GM23248 (cell line): Measurements from ENCODE around the gene TAS1R2. TPM values are rescaled to one million over a fixed set of nuclear protein-coding genes. Genes with fewer than 3 reads are reported as not detected.
A peak's percentile ranks its signal among the peaks of the same experiment; 100 is the strongest.
"Not testable (repeated sequence)": the region's sequence is repeated elsewhere in the genome, so short reads cannot be mapped to it uniquely, and the experiment has no call there.

Experiments
- DNase-seq: peaks from one replicate; pipeline ENCODE4 v3.0.0-alpha.2; 2015
- H2AFZ ChIP-seq: fragments of 200-600 bp; sonication (generic); 2 replicates; pipeline ENCODE4 v1.6.1; 2016; ENCODE audit warnings: antibody characterized with exemption
- H3F3A ChIP-seq: fragments of 200-600 bp; sonication (generic); 2 replicates; pipeline ENCODE4 v1.6.1; 2016; ENCODE audit warnings: mild to moderate bottlenecking, antibody characterized with exemption, mixed run types; ENCODE audit not compliant: insufficient read depth
- H3K27ac ChIP-seq: fragments of 200-600 bp; sonication (generic); 2 replicates; pipeline ENCODE4 v1.5.1; 2016; ENCODE audit warnings: mild to moderate bottlenecking
- H3K27me3 ChIP-seq: fragments of 200-600 bp; sonication (generic); replicated peaks from 2 replicates; pipeline ENCODE4 v1.6.1; 2016; ENCODE audit warnings: mild to moderate bottlenecking; ENCODE audit not compliant: insufficient read depth
- H3K36me3 ChIP-seq: fragments of 200-600 bp; sonication (generic); 2 replicates; pipeline ENCODE4 v1.6.1; 2016; ENCODE audit warnings: low read depth, mild to moderate bottlenecking
- H3K4me1 ChIP-seq: fragments of 200-600 bp; sonication (generic); 2 replicates; pipeline ENCODE4 v1.6.1; 2016; ENCODE audit warnings: mild to moderate bottlenecking; ENCODE audit not compliant: insufficient read depth
- H3K4me2 ChIP-seq: fragments of 200-600 bp; sonication (generic); one replicate; pipeline ENCODE4 v1.6.1; 2016; ENCODE audit warnings: mild to moderate bottlenecking; ENCODE audit not compliant: unreplicated experiment
- H3K4me3 ChIP-seq: fragments of 200-600 bp; sonication (generic); 2 replicates; pipeline ENCODE4 v1.5.1; 2016; ENCODE audit warnings: mild to moderate bottlenecking
- H3K79me2 ChIP-seq: fragments of 200-600 bp; sonication (generic); 2 replicates; pipeline ENCODE4 v1.6.1; 2016; ENCODE audit warnings: mild to moderate bottlenecking; ENCODE audit not compliant: insufficient read depth
- H3K9ac ChIP-seq: fragments of 200-600 bp; sonication (generic); 2 replicates; pipeline ENCODE4 v1.6.1; 2016; ENCODE audit warnings: mild to moderate bottlenecking
- H3K9me2 ChIP-seq: fragments of 200-600 bp; sonication (generic); 2 replicates; pipeline ENCODE4 v1.6.1; 2016; ENCODE audit warnings: mixed run types, mild to moderate bottlenecking, moderate library complexity; ENCODE audit not compliant: insufficient read depth
- H3K9me3 ChIP-seq: fragments of 200-600 bp; sonication (generic); one replicate; pipeline ENCODE4 v1.6.1; 2017; ENCODE audit warnings: low read depth
- H4K20me1 ChIP-seq: fragments of 200-600 bp; sonication (generic); 2 replicates; pipeline ENCODE4 v1.6.0; 2016; ENCODE audit not compliant: insufficient read depth
- EZH2 ChIP-seq: fragments of 200-600 bp; sonication (generic); IDR thresholded peaks from 2 replicates; pipeline ENCODE4 v1.6.1; 2018; ENCODE audit warnings: antibody characterized with exemption, mild to moderate bottlenecking; ENCODE audit not compliant: insufficient read depth, poor library complexity, severe bottlenecking
- EZH2phosphoT487 ChIP-seq: fragments of 200-600 bp; sonication (generic); IDR thresholded peaks from 2 replicates; pipeline ENCODE4 v1.6.1; 2018; ENCODE audit warnings: antibody characterized with exemption, moderate library complexity, mild to moderate bottlenecking, low read depth; ENCODE audit not compliant: insufficient read depth
- WGBS, 2 experiments: methylation state at CpG; one replicate each; pipeline ENCODE4 v1.1.6; 2015 to 2017; ENCODE audit warnings: low lambda C conversion rate in 2 of 2, low coverage in 1 of 2; ENCODE audit errors: missing lambda C conversion rate in 2 of 2; 5-methylcytosine and 5-hydroxymethylcytosine counted together
- in situ Hi-C: fragments of 300-500 bp; cut with MboI; formaldehyde crosslinking; loops from 2 replicates; pipeline ENCODE4 v1.15.0; 2020
- polyA plus RNA-seq: library from polyadenylated mRNA; unstranded; fragments of >200 nt; fragmentation: Nextera tagmentation; extraction: Ambion mirVana; gene quantifications from 2 replicates; pipeline ENCODE4 v1.2.1, GENCODE V29; 2016
- total RNA-seq: library from RNA; depleted of rRNA; stranded (reverse); fragments of >200 nt; shearing (Covaris generic); gene quantifications from 2 replicates; pipeline ENCODE4 v1.2.3, GENCODE V29; 2014

The TAS1R2 gene
- total and polyA plus RNA-seq, 2 experiments from 2014 or later: not detected

- in situ Hi-C loops: loop anchor here (10.0 kb wide), 1 partner anchor 175 kb away; no protein-coding TSS in a partner anchor
- no peaks in the 10 kb centered on the region for H3K36me3 ChIP-seq
- H3K9ac ChIP-seq: no peak overlapping the region
- H3K4me1 ChIP-seq: peaks cover 10% of the 10 kb centered on the region
- H4K20me1 ChIP-seq: no peaks in the 10 kb centered on the region
- peaks cover 15% of the 10 kb centered on the region for H3F3A ChIP-seq
- 77 to 81% methylated on average over 4 of the region's 4 CpGs for WGBS, 2 experiments
- no peaks in the 10 kb centered on the region for H3K27me3 ChIP-seq
- no peak for TF ChIP-seq EZH2
- TF ChIP-seq EZH2phosphoT487: no peak
- H3K9me2 ChIP-seq: no peaks in the 10 kb centered on the region
- H3K9me3 ChIP-seq: no peaks in the 10 kb centered on the region
- H3K79me2 ChIP-seq: no peaks in the 10 kb centered on the region
- H3K27ac ChIP-seq: no peak overlapping the region
- DNase-seq: no peak
- H2AFZ ChIP-seq: no peak overlapping the region
- H3K4me2 ChIP-seq: no peak overlapping the region
- no peak overlapping the region for H3K4me3 ChIP-seq
Observed at GRCh38 chr1:18899363-18900049, 40.0 kb upstream of the TAS1R2 start.

GRCh38 chr1:18898567-18898966 is 39.1 kb upstream of the TAS1R2 start:
- H3K9ac ChIP-seq: no peak overlapping the region
- DNase-seq: no peak
- no peak overlapping the region for H2AFZ ChIP-seq
- peaks cover 7% of the 10 kb centered on the region for H3F3A ChIP-seq
- H3K4me3 ChIP-seq: no peak overlapping the region
- peaks cover 9% of the 10 kb centered on the region for H3K4me1 ChIP-seq
- H3K4me2 ChIP-seq: no peak overlapping the region
- no peaks in the 10 kb centered on the region for H3K9me2 ChIP-seq
- no peaks in the 10 kb centered on the region for H3K27me3 ChIP-seq
- WGBS, 2 experiments: 94 to 98% methylated on average over 8 of the region's 8 CpGs
- H3K36me3 ChIP-seq: no peaks in the 10 kb centered on the region
- H4K20me1 ChIP-seq: no peaks in the 10 kb centered on the region
- in situ Hi-C loops: no loop called here
- H3K79me2 ChIP-seq: no peaks in the 10 kb centered on the region
- no peak for TF ChIP-seq EZH2phosphoT487
- no peak for TF ChIP-seq EZH2
- no peak overlapping the region for H3K27ac ChIP-seq
- H3K9me3 ChIP-seq: no peaks in the 10 kb centered on the region

DNA sequence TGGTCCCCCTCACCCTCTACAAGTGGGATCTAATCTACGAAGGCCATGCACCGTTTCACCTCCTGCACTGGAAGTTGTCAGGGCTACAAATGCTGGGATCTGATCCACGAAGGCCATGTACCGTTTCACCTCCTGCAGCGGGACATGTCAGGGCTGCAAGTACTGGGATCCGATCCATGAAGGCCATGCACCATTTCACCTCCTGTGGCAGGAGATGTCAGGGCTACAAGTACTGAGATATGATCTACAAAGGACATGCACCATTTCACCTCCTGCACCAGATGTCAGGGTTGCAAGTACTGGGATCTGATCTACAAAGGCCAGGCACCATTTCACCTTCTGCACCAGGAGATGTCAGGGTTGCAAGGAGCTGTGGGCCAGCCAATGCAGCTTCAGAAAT is 35.9 kb upstream of the TAS1R2 start:
- Histone ChIP-seq H3K9me3 (no peaks in the 10 kb centered on the region), H3F3A (no peaks in the 10 kb centered on the region), H3K36me3 (no peaks in the 10 kb centered on the region), H4K20me1 (no peaks in the 10 kb centered on the region), H3K4me3 (no peak overlapping the region), H3K9me2 (no peaks in the 10 kb centered on the region), H3K27ac (no peak overlapping the region), H3K4me2 (no peak overlapping the region), H2AFZ (no peak overlapping the region), H3K27me3 (no peaks in the 10 kb centered on the region), H3K4me1 (0 out of 2 replicates have a peak, but pooled peaks cover 10% of the 10 kb centered on the region), H3K79me2 (no peaks in the 10 kb centered on the region), H3K9ac (no peak overlapping the region)
- TF ChIP-seq EZH2phosphoT487 (no peak), EZH2 (no peak)
- in situ Hi-C loops: no loop called here
- 95 to 97% methylated on average over 6 of the region's 6 CpGs for WGBS, 2 experiments
- no peak for DNase-seq

GRCh38 chr1:18893120-18893519 is 33.7 kb upstream of the TAS1R2 start:
- no peaks in the 10 kb centered on the region for H3K79me2 ChIP-seq
- H3K36me3 ChIP-seq: no peaks in the 10 kb centered on the region
- no peaks in the 10 kb centered on the region for H3K27me3 ChIP-seq
- DNase-seq: peak; percentile 25
- H3K4me1 ChIP-seq: 0 out of 2 replicates have a peak, but pooled peaks cover 10% of the 10 kb centered on the region
- H3K9ac ChIP-seq: no peak overlapping the region
- no peaks in the 10 kb centered on the region for H3K9me3 ChIP-seq
- no peaks in the 10 kb centered on the region for H3K9me2 ChIP-seq
- H3K4me3 ChIP-seq: no peak overlapping the region
- WGBS, 2 experiments: 80 to 83% methylated on average over 7 of the region's 7 CpGs
- TF ChIP-seq EZH2 (no peak), EZH2phosphoT487 (no peak)
- no peaks in the 10 kb centered on the region for H4K20me1 ChIP-seq
- H3K27ac ChIP-seq: no peak overlapping the region
- H2AFZ ChIP-seq: no peak overlapping the region
- in situ Hi-C loops: no loop called here
- no peak overlapping the region for H3K4me2 ChIP-seq
- no peaks in the 10 kb centered on the region for H3F3A ChIP-seq

DNA sequence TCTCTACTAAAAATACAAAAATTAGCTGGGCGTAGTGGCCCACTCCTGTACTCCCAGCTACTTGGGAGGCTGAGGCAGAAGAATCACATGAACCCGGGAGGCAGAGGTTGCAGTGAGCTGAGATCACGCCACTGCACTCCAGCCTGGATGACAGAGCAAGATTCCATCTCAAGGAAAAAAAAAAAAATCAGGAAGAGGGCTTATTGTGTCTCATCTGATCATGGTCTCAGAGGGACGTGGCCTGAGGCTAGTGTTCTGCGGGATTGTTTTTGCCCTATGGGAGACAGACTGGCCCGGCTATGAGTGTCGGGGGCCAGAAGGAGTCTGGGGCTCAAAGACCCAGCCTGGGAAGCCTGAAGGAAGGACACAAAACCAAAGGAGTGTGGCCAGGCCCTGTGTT is 32.4 kb upstream of the TAS1R2 start:
- not testable (repeated sequence) for H3K27ac ChIP-seq, H3K4me2 ChIP-seq

More for the DNA sequence above, 32.4 kb upstream of the TAS1R2 start:
- H3K4me3 ChIP-seq, H3K9me2 ChIP-seq, H3K27me3 ChIP-seq, H3F3A ChIP-seq, H3K79me2 ChIP-seq, H3K9ac ChIP-seq, DNase-seq, H3K36me3 ChIP-seq, in situ Hi-C loops, H3K9me3 ChIP-seq, H4K20me1 ChIP-seq, H2AFZ ChIP-seq: not testable (repeated sequence)
- WGBS, 2 experiments: 87 to 92% methylated on average over 7 of the region's 7 CpGs
- 0 out of 2 replicates have a peak, but pooled peaks cover 10% of the 10 kb centered on the region for H3K4me1 ChIP-seq
